GM23248 (cell line): Measurements from ENCODE around the gene FOXO1. TPM values are rescaled to one million over a fixed set of nuclear protein-coding genes. Genes with fewer than 3 reads are reported as not detected.

Source experiments
- DNase-seq: peaks from one replicate; pipeline ENCODE4 v3.0.0-alpha.2; 2015
- H2AFZ ChIP-seq: fragments of 200-600 bp; sonication (generic); 2 replicates; pipeline ENCODE4 v1.6.1; 2016; ENCODE audit warnings: antibody characterized with exemption
- H3F3A ChIP-seq: fragments of 200-600 bp; sonication (generic); 2 replicates; pipeline ENCODE4 v1.6.1; 2016; ENCODE audit warnings: mild to moderate bottlenecking, antibody characterized with exemption, mixed run types; ENCODE audit not compliant: insufficient read depth
- H3K27ac ChIP-seq: fragments of 200-600 bp; sonication (generic); 2 replicates; pipeline ENCODE4 v1.5.1; 2016; ENCODE audit warnings: mild to moderate bottlenecking
- H3K27me3 ChIP-seq: fragments of 200-600 bp; sonication (generic); replicated peaks from 2 replicates; pipeline ENCODE4 v1.6.1; 2016; ENCODE audit warnings: mild to moderate bottlenecking; ENCODE audit not compliant: insufficient read depth
- H3K36me3 ChIP-seq: fragments of 200-600 bp; sonication (generic); 2 replicates; pipeline ENCODE4 v1.6.1; 2016; ENCODE audit warnings: low read depth, mild to moderate bottlenecking
- H3K4me1 ChIP-seq: fragments of 200-600 bp; sonication (generic); 2 replicates; pipeline ENCODE4 v1.6.1; 2016; ENCODE audit warnings: mild to moderate bottlenecking; ENCODE audit not compliant: insufficient read depth
- H3K4me2 ChIP-seq: fragments of 200-600 bp; sonication (generic); one replicate; pipeline ENCODE4 v1.6.1; 2016; ENCODE audit warnings: mild to moderate bottlenecking; ENCODE audit not compliant: unreplicated experiment
- H3K4me3 ChIP-seq: fragments of 200-600 bp; sonication (generic); 2 replicates; pipeline ENCODE4 v1.5.1; 2016; ENCODE audit warnings: mild to moderate bottlenecking
- H3K79me2 ChIP-seq: fragments of 200-600 bp; sonication (generic); 2 replicates; pipeline ENCODE4 v1.6.1; 2016; ENCODE audit warnings: mild to moderate bottlenecking; ENCODE audit not compliant: insufficient read depth
- H3K9ac ChIP-seq: fragments of 200-600 bp; sonication (generic); 2 replicates; pipeline ENCODE4 v1.6.1; 2016; ENCODE audit warnings: mild to moderate bottlenecking
- H3K9me2 ChIP-seq: fragments of 200-600 bp; sonication (generic); 2 replicates; pipeline ENCODE4 v1.6.1; 2016; ENCODE audit warnings: mixed run types, mild to moderate bottlenecking, moderate library complexity; ENCODE audit not compliant: insufficient read depth
- H3K9me3 ChIP-seq: fragments of 200-600 bp; sonication (generic); one replicate; pipeline ENCODE4 v1.6.1; 2017; ENCODE audit warnings: low read depth
- H4K20me1 ChIP-seq: fragments of 200-600 bp; sonication (generic); 2 replicates; pipeline ENCODE4 v1.6.0; 2016; ENCODE audit not compliant: insufficient read depth
- EZH2 ChIP-seq: fragments of 200-600 bp; sonication (generic); IDR thresholded peaks from 2 replicates; pipeline ENCODE4 v1.6.1; 2018; ENCODE audit warnings: antibody characterized with exemption, mild to moderate bottlenecking; ENCODE audit not compliant: insufficient read depth, poor library complexity, severe bottlenecking
- EZH2phosphoT487 ChIP-seq: fragments of 200-600 bp; sonication (generic); IDR thresholded peaks from 2 replicates; pipeline ENCODE4 v1.6.1; 2018; ENCODE audit warnings: antibody characterized with exemption, moderate library complexity, mild to moderate bottlenecking, low read depth; ENCODE audit not compliant: insufficient read depth
- WGBS, 2 experiments: methylation state at CpG; one replicate each; pipeline ENCODE4 v1.1.6; 2015 to 2017; ENCODE audit warnings: low lambda C conversion rate in 2 of 2, low coverage in 1 of 2; ENCODE audit errors: missing lambda C conversion rate in 2 of 2; 5-methylcytosine and 5-hydroxymethylcytosine counted together
- in situ Hi-C: fragments of 300-500 bp; cut with MboI; formaldehyde crosslinking; loops from 2 replicates; pipeline ENCODE4 v1.15.0; 2020
- polyA plus RNA-seq: library from polyadenylated mRNA; unstranded; fragments of >200 nt; fragmentation: Nextera tagmentation; extraction: Ambion mirVana; gene quantifications from 2 replicates; pipeline ENCODE4 v1.2.1, GENCODE V29; 2016
- total RNA-seq: library from RNA; depleted of rRNA; stranded (reverse); fragments of >200 nt; shearing (Covaris generic); gene quantifications from 2 replicates; pipeline ENCODE4 v1.2.3, GENCODE V29; 2014

Gene FOXO1
- total and polyA plus RNA-seq, 2 experiments from 2014 or later, result 0.59 to 1.1 TPM

DNA sequence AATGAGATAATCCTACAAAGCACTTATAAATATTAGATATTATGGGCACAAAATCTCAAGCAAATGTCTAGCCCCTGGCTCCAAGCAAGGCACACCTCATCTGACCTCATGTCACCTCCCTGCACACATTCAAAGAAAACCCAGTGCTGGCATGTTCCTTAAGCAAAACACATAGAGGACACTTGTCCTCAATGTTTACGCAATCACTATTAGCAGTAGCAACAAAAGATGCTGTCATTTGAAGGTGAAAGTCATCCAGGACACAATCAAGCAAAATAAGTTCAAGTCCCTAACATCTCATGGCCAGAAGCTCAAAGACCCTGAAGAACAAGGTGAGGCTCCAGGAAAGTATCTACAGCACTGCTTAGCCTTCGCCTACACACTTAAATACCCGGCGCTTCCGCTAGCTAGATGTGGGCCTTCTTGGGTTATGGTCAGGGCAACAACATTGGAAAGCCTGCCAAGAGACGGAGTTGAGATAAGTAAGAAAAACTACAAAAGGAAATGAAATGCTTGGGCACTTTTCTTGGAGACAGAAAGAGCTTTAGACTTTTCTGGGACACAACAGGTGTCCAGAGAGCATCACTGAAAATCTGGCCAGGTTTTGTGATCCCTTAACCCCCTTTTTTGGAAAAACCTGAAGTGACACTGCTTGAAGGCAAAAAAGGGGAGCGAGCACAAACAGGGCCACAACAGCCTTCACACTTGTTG, 85.7 kb downstream of the FOXO1 start:
- no peaks in the 10 kb centered on the region for H3K36me3 ChIP-seq
- no peaks in the 10 kb centered on the region for H4K20me1 ChIP-seq
- TF ChIP-seq EZH2phosphoT487, result no peak
- no peak for TF ChIP-seq EZH2
- H3K4me2 ChIP-seq, result no peak overlapping the region
- no peaks in the 10 kb centered on the region for H3F3A ChIP-seq
- H3K4me3 ChIP-seq, result no peak overlapping the region
- in situ Hi-C loops, result no loop called here
- no peaks in the 10 kb centered on the region for H3K27me3 ChIP-seq
- DNase-seq, result no peak
- no peaks in the 10 kb centered on the region for H3K9me2 ChIP-seq
- no peak overlapping the region for H3K9ac ChIP-seq
- no peaks in the 10 kb centered on the region for H3K4me1 ChIP-seq
- no peaks in the 10 kb centered on the region for H3K79me2 ChIP-seq
- H3K27ac ChIP-seq, result no peak overlapping the region
- no peaks in the 10 kb centered on the region for H3K9me3 ChIP-seq
- no peak overlapping the region for H2AFZ ChIP-seq
- WGBS, 2 experiments, result 86 to 87% methylated on average over 7 of the region's 7 CpGs

GRCh38 chr13:40579535-40579934, 86.9 kb downstream of the FOXO1 start:
- in situ Hi-C loops, result no loop called here

GRCh38 chr13:40578055-40578454, 88.4 kb downstream of the FOXO1 start:
- no peaks in the 10 kb centered on the region for H4K20me1 ChIP-seq
- no peak for DNase-seq
- no peak overlapping the region for H3K27ac ChIP-seq
- no peak overlapping the region for H3K9ac ChIP-seq
- no peaks in the 10 kb centered on the region for H3K36me3 ChIP-seq
- H2AFZ ChIP-seq, result no peak overlapping the region
- H3K4me1 ChIP-seq, result no peaks in the 10 kb centered on the region
- H3K27me3 ChIP-seq, result no peaks in the 10 kb centered on the region
- no peaks in the 10 kb centered on the region for H3K9me2 ChIP-seq
- in situ Hi-C loops, result no loop called here
- H3K4me2 ChIP-seq, result no peak overlapping the region
- H3F3A ChIP-seq, result no peaks in the 10 kb centered on the region
- no peaks in the 10 kb centered on the region for H3K79me2 ChIP-seq
- WGBS, 2 experiments, result 70% methylated on average over 3 of the region's 3 CpGs
- H3K9me3 ChIP-seq, result no peaks in the 10 kb centered on the region
- H3K4me3 ChIP-seq, result no peak overlapping the region
- TF ChIP-seq EZH2phosphoT487 (no peak), EZH2 (no peak)

More at GRCh38 chr13:40579535-40579934, 86.9 kb downstream of the FOXO1 start:
- H3K9me2 ChIP-seq, result no peaks in the 10 kb centered on the region
- no peak overlapping the region for H3K4me3 ChIP-seq
- H3K79me2 ChIP-seq, result no peaks in the 10 kb centered on the region
- H2AFZ ChIP-seq, result no peak overlapping the region
- H3K9ac ChIP-seq, result no peak overlapping the region
- no peaks in the 10 kb centered on the region for H3K27me3 ChIP-seq
- DNase-seq, result no peak
- no peaks in the 10 kb centered on the region for H3F3A ChIP-seq
- WGBS, 2 experiments, result 80 to 97% methylated on average over 2 of the region's 2 CpGs
- H3K4me2 ChIP-seq, result no peak overlapping the region
- H3K4me1 ChIP-seq, result no peaks in the 10 kb centered on the region
- H3K9me3 ChIP-seq, result no peaks in the 10 kb centered on the region
- no peak for TF ChIP-seq EZH2phosphoT487
- H3K36me3 ChIP-seq, result no peaks in the 10 kb centered on the region
- no peaks in the 10 kb centered on the region for H4K20me1 ChIP-seq
- H3K27ac ChIP-seq, result no peak overlapping the region

- H2AFZ ChIP-seq, result no peak overlapping the region
- H3K4me1 ChIP-seq, result no peaks in the 10 kb centered on the region
- in situ Hi-C loops, result no loop called here
- H3K4me3 ChIP-seq, result no peak overlapping the region
- no peaks in the 10 kb centered on the region for H3K36me3 ChIP-seq
- no peak for DNase-seq
- H3K79me2 ChIP-seq, result no peaks in the 10 kb centered on the region
- H3K27me3 ChIP-seq, result no peaks in the 10 kb centered on the region
- no peaks in the 10 kb centered on the region for H4K20me1 ChIP-seq
- no peak overlapping the region for H3K27ac ChIP-seq
- H3F3A ChIP-seq, result no peaks in the 10 kb centered on the region
- no peak overlapping the region for H3K9ac ChIP-seq
- 51 to 55% methylated on average over 4 of the region's 4 CpGs for WGBS, 2 experiments
- H3K9me3 ChIP-seq, result no peaks in the 10 kb centered on the region
- H3K4me2 ChIP-seq, result no peak overlapping the region
- TF ChIP-seq EZH2phosphoT487, result no peak
- TF ChIP-seq EZH2, result no peak
- no peaks in the 10 kb centered on the region for H3K9me2 ChIP-seq
Measured at GRCh38 chr13:40576369-40576768, 90.1 kb downstream of the FOXO1 start.

DNA sequence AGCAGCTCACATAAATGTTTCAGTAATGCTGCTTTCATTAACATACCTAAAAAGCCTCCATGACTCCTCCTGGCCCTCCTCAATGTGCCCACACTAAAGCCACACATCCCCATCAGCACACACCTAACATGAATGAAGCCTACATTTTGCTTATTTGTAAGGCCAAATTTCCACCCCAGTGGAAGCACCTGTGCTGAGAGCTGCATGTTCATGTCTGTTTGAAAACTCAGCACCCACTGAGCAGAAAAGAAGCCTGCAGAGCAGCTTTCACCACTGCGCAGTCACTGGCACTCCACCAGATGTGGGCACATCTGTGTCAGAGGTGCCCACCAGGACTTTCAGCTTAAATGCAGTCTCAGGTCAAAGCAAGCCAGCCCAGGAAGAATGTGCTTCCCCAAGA, 93.5 kb downstream of the FOXO1 start:
- no peaks in the 10 kb centered on the region for H3F3A ChIP-seq
- no peaks in the 10 kb centered on the region for H3K4me1 ChIP-seq
- WGBS, 2 experiments, result 90 to 100% methylated on average over 1 of the region's 1 CpG
- no peaks in the 10 kb centered on the region for H3K79me2 ChIP-seq
- H3K4me2 ChIP-seq, result no peak overlapping the region
- in situ Hi-C loops, result no loop called here
- H2AFZ ChIP-seq, result no peak overlapping the region
- H3K9me2 ChIP-seq, result no peaks in the 10 kb centered on the region
- no peak overlapping the region for H3K4me3 ChIP-seq
- no peaks in the 10 kb centered on the region for H3K27me3 ChIP-seq
- no peak for DNase-seq
- H3K9me3 ChIP-seq, result no peaks in the 10 kb centered on the region
- no peak overlapping the region for H3K9ac ChIP-seq
- H3K36me3 ChIP-seq, result no peaks in the 10 kb centered on the region
- no peak for TF ChIP-seq EZH2phosphoT487
- no peak for TF ChIP-seq EZH2
- no peaks in the 10 kb centered on the region for H4K20me1 ChIP-seq
- no peak overlapping the region for H3K27ac ChIP-seq
